ENCODE results near the gene FOXO1.

DNA sequence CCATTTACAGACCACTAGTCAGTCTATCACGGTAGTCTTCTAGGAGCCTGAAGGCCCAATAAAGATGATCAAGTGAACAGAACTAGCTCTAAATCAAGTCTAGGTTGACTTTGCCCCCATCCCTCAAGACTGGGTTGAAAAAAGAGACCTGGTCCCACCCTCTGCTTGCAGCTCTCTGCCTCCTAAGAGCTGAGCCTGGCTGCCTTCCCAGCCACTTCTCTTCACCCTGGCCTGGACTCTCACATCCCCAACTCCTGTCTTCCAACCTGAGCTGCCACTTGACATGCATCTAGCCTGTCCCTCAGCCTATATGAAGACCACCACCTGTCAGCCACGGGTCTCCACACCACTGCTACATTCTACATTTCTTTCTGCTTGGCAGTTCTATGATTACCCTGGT lies 99.6 kb downstream of the FOXO1 start:
- no peak for TF ChIP-seq POLR2A (IDR thresholded peaks at IDR 0.05; ENCODE audit: low read length)
- TF ChIP-seq GATA1 (IDR thresholded peaks at IDR 0.05; ENCODE audit: low read depth, low read length), result no peak
